SK-N-SH treated with all-trans-retinoic acid at 6 μM for 48 hours (cell line): ENCODE results near the gene B3GAT1.

Experiments
- ARNTL ChIP-seq: fragments of 450-650 bp; formaldehyde crosslinking; IDR thresholded peaks from 2 replicates; pipeline ENCODE4 v1.5.0; 2020; ENCODE audit warnings: low read depth, mild to moderate bottlenecking, moderate library complexity, borderline replicate concordance
- BACH2 ChIP-seq: fragments of 250-450 bp; sonication (Bioruptor Pico); IDR thresholded peaks from 2 replicates; pipeline ENCODE4 v1.9.0; 2021; ENCODE audit warnings: mild to moderate bottlenecking, borderline replicate concordance
- CREB5 ChIP-seq: fragments of 250-450 bp; sonication (Bioruptor Pico); IDR thresholded peaks from 2 replicates; pipeline ENCODE4 v1.5.1; 2020; ENCODE audit warnings: low read depth, mild to moderate bottlenecking, moderate library complexity
- CSDC2 ChIP-seq: fragments of 250-450 bp; sonication (Bioruptor Pico); IDR thresholded peaks from 2 replicates; pipeline ENCODE4 v1.5.0; 2020; ENCODE audit warnings: mild to moderate bottlenecking, moderate library complexity
- GLIS3 ChIP-seq: fragments of 250-450 bp; sonication (Bioruptor Pico); IDR thresholded peaks from 2 replicates; pipeline ENCODE4 v1.5.0; 2020; ENCODE audit warnings: mild to moderate bottlenecking, moderate library complexity
- PATZ1 ChIP-seq: fragments of 250-450 bp; sonication (Bioruptor Pico); IDR thresholded peaks from 2 replicates; pipeline ENCODE4 v1.8.0; 2020; ENCODE audit warnings: mild to moderate bottlenecking, moderate library complexity, borderline replicate concordance
- PPARA ChIP-seq: fragments of 250-450 bp; sonication (Bioruptor Pico); IDR thresholded peaks from 2 replicates; pipeline ENCODE4 v1.5.0; 2020; ENCODE audit warnings: mild to moderate bottlenecking, borderline replicate concordance
- RARB ChIP-seq: fragments of 250-450 bp; sonication (Bioruptor Pico); IDR thresholded peaks from 2 replicates; pipeline ENCODE4 v1.8.0; 2021; ENCODE audit warnings: mild to moderate bottlenecking, moderate library complexity
- SNAI2 ChIP-seq: fragments of 250-450 bp; sonication (Bioruptor Pico); IDR thresholded peaks from 2 replicates; pipeline ENCODE4 v1.5.0; 2020; ENCODE audit warnings: mild to moderate bottlenecking, moderate library complexity
- TOX ChIP-seq: fragments of 250-450 bp; sonication (Bioruptor Pico); IDR thresholded peaks from 2 replicates; pipeline ENCODE4 v1.8.0; 2021; ENCODE audit warnings: mild to moderate bottlenecking, moderate library complexity, borderline replicate concordance
- ZFP3 ChIP-seq: fragments of 250-450 bp; sonication (Bioruptor Pico); IDR thresholded peaks from 2 replicates; pipeline ENCODE4 v1.5.0; 2020; ENCODE audit warnings: mild to moderate bottlenecking, moderate library complexity
- ZFP30 ChIP-seq: fragments of 450-650 bp; formaldehyde crosslinking; IDR thresholded peaks from 2 replicates; pipeline ENCODE4 v1.5.0; 2022; ENCODE audit warnings: mild to moderate bottlenecking, moderate library complexity
- ZNF70 ChIP-seq: fragments of 450-650 bp; formaldehyde crosslinking; IDR thresholded peaks from 2 replicates; pipeline ENCODE4 v1.5.0; 2020; ENCODE audit warnings: mild to moderate bottlenecking, moderate library complexity
- ZNF8 ChIP-seq: fragments of 450-650 bp; formaldehyde crosslinking; IDR thresholded peaks from 2 replicates; pipeline ENCODE4 v1.5.0; 2020; ENCODE audit warnings: mild to moderate bottlenecking, moderate library complexity

GRCh38 chr11:134372961-134373360 is 39.1 kb downstream of the B3GAT1 start:
- TF ChIP-seq PATZ1 (CRISPR knock-in tag) (no peak), CREB5 (no peak), CSDC2 (CRISPR knock-in tag) (no peak), GLIS3 (CRISPR knock-in tag) (no peak), TOX (CRISPR knock-in tag) (no peak), ZFP3 (no peak), BACH2 (CRISPR knock-in tag) (no peak), RARB (CRISPR knock-in tag) (no peak), ZNF8 (CRISPR knock-in tag) (no peak), ZNF70 (CRISPR knock-in tag) (no peak), ZFP30 (CRISPR knock-in tag) (no peak), SNAI2 (CRISPR knock-in tag) (no peak), ARNTL (CRISPR knock-in tag) (no peak), PPARA (no peak)
